Measurements from ENCODE around the gene RAD21L1.
"Not testable (repeated sequence)": the region's sequence is repeated elsewhere in the genome, so short reads cannot be mapped to it uniquely, and the experiment has no call there.

Gene RAD21L1

DNA sequence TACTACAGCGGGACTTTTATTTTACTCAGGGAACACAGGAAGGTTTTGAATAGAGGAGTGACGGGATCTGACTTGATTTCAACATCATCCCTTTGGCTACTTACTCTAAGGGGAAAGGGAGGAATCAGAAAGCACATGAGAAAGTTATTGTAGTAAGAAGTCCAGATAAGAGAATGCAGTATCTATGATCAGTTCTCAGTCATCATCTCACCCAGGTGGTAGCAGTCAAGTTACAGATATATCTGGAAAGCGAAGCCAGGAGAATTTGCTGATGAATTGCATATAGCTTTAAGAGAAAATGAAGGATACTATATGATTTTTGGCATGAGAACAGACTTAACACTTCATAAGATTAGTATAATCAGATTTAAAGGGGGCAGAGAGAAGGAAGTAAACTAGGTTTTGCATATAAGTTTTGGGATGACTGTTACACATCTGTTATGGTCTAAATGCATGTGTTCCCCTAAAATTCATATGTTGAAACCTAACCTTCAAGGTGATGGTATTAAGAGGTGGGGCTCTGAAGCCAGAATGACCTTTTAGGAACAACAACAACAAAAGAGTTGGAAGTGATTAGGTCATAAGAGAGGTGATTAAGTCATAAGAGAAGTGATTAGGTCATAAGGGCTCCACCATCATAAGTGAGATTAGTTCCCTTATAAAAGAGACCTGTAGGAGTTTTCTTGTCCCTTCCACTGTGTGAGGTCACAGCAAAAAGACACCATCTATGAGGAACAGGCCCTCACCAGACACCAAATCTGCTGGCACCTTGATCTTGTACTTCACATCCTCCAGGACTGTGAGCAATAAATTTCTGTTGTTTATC, 6.7 kb downstream of the RAD21L1 start:
- no peak for DNase-seq

DNA sequence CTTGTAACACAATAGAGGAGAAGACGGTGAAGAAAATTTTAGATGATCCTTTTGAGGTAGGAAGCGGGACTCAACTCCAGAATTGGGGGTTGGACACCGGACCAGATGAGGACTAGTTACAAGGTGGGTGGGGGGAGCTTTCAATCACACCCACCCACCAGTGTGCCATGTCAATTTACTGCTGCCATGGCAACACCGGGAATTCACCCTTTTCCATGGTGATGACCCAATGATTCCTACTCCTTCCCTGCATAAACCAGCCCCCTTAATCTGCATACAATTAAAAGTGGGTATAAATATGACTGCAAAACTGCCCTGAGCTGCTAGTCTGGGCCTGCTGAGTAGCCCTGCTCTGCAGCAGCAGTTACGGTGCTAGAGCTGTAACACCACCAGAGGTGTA, 14.7 kb downstream of the RAD21L1 start:
- no peak for DNase-seq

DNA sequence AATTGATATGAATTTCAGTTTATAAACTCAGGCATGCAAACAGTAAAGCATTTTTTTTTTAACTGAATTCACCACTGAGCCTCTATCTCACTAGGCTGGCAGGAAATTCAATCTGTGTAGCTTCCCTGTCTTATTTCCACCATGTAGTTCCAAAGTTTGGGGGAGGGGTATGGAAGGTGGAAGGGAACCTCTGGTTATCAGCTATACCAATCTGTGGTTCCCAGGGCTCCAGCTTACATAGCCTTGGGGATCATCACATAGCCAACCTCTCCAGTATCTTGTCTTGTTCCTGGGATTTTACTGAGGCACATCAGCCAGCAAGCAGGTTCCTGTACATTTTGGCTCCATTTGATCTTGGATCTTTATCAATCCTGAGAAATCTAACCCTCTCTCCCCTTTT, 15.6 kb downstream of the RAD21L1 start:
- DNase-seq = no peak

DNA sequence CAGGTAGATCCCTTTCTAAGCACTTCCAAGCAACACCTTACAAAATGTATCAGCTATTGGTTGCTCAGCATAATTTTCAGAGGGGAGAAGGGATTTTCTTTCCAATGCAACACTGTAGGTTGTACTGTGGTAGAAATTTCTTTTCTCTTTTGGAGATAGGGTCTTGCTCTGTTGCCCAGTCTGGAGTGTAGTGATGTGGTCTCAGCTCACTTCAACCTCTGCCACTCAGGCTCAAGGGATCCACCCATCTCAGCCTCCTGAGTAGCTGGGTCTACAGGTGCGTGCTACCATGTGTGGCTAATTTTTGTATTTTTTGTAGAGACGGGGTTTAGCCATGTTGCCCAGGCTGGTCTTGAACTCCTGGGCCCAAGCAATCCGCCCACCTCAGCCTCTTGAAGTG, 16.3 kb downstream of the RAD21L1 start:
- no peak for DNase-seq

DNA sequence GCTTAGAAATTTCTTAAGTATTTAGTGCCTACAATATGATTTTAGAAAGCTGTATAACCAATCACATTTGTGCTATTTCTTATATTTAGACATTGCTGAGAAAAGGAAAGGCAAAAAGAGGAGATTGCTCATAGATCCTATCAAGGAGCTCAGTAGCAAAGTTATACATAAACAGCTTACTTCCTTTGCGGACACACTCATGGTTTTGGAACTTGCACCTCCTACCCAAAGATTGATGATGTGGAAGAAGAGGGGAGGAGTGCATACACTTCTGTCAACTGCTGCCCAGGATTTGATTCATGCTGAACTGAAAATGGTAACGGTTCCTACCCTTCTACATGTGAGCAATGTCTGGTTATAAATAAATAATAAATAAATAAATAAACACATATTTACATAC, 16.7 kb downstream of the RAD21L1 start:
- no peak for DNase-seq

DNA sequence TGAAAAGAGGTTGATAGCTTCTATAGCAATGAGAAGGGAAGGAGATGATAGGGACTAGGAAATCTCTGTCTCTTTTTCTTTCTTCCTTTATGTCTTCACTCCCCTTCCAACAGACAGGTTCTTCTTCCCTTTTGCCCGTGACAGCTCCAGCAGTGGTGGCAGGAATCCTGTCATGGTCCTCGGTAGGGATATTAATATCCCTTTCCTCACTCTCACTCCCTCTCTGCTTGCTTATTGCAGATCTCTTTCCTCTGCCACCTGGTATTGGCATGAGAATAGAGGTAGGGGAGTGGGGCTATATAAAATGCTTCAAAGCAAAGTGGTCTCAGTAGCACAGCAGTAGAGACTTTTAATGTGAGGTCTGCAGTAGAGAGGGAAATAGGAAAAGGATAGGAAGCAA, 19.7 kb downstream of the RAD21L1 start:
- DNase-seq = no peak

DNA sequence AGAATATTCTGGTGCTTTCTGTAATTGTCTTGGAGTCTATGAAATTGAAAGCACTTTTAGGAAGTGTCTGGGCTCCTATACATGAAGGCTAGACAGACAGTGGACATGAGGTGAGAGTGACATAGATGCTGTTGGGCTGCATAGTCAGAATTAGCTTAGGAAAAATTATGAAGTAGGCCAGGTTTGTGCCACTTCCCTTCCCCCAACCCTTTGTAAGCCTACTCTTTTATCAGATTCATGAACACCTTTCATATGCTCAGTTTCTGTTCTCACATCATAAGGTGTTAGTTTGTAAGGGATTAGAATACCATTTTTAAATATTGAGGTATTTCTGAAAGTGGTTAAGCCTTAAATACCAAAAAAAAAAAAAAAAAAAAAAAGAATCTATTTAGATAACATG, 21.8 kb downstream of the RAD21L1 start:
- DNase-seq = no peak

DNA sequence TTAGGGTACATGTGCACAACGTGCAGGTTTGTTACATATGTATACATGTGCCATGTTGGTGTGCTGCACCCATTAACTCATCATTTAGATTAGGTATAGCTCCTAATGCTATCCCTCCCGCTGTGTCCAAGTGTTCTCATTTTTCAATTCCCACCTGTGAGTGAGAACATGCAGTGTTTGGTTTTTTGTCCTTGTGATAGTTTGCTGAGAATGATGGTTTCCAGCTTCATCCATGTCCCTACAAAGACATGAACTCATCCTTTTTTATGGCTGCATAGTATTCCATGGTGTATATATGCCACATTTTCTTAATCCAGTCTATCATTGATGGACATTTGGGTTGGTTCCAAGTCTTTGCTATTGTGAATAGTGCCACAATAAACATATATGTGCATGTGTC, 24.4 kb downstream of the RAD21L1 start:
- DNase-seq = not testable (repeated sequence)

DNA sequence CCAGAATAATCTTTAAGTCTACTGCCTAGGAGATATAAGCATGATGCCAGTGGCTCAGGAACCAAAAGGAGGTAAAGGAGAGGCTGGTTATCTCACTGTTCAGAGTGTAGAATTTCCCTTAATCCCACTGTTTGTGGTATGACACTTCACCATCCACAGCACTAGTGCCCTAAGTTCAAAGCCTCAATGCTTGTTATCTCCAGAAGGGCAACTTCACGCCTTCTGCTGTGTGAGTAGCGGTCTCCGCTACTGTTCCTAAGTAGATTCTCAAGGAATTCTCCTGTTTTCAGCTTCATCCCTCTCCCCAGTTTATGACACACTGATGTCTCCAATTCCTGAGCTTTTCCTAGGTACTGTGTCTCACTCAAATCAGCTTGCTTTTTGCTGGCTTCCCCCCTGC, 26.6 kb downstream of the RAD21L1 start:
- DNase-seq = no peak

DNA sequence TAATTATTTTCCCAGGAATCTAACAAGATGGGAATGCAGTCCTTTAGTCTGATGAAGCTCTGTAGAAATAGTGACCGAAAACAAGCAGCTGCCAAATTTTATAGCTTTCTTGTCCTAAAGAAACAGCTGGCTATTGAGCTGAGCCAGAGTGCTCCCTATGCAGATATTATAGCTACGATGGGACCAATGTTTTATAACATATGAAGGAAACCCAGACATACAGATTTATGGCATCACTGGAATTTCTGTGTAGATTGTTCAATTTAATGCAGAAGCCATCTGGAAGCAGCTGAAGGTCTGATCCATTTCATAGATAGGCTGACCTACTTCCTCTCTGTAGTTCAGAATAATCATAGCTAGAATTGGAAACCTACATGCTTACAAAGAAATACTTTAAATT, 28.4 kb downstream of the RAD21L1 start:
- no peak for DNase-seq

DNA sequence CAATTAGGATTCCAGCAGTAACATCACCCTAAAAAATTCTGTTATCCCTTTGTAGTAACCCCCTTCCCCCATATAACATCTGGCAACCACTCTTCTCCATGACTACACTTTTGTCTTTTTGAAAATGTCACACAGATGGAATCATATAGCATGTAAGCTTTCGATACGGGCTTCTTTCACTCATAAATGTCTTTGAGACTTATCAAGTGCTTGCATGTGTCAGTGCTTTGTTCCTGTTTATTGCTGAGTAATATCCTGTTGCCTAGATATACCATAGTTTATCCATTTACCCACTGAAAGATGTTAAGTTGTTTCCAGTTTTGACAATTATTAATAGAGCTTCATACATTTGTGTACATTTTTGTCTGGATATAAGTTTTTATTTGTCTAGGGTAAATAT, 29.8 kb downstream of the RAD21L1 start:
- DNase-seq = no peak

DNA sequence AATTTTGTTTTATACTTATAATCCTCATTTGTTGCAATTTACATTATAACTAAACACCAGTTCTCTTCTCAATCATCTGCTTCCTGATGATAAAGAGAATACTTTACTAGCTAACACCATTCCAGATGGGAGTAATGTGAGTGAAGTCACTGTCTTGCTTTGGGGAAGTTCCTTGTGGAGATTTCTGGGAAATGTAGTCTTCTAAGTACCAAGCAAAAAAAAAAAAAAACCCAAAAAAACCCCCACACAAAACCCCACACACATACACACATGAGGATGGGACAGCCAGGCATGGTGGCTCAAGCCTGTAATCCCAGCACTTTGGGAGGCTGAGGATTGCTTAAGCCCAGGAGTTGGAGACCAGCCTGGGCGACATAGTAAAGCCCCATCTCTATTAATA, 38.0 kb downstream of the RAD21L1 start:
- DNase-seq = no peak

DNA sequence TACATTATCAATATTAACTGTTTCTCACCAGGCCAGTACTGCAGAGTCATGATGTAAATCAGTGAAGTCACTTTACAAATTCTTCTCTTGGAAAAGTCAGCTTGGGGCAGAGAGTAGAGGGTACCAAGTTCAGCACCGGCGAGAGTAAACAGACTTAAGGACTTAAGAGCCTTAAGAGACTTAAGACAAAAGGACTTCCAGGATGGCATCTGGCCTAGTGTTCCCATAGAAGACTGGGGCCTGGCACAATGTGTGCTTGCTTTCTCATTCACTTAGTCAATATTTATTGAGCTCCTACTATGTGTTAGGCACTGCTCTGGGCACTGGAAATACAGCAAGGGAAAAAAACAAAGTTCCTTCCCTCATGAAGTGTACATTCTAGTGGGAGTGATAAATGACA, 38.9 kb downstream of the RAD21L1 start:
- DNase-seq = no peak

DNA sequence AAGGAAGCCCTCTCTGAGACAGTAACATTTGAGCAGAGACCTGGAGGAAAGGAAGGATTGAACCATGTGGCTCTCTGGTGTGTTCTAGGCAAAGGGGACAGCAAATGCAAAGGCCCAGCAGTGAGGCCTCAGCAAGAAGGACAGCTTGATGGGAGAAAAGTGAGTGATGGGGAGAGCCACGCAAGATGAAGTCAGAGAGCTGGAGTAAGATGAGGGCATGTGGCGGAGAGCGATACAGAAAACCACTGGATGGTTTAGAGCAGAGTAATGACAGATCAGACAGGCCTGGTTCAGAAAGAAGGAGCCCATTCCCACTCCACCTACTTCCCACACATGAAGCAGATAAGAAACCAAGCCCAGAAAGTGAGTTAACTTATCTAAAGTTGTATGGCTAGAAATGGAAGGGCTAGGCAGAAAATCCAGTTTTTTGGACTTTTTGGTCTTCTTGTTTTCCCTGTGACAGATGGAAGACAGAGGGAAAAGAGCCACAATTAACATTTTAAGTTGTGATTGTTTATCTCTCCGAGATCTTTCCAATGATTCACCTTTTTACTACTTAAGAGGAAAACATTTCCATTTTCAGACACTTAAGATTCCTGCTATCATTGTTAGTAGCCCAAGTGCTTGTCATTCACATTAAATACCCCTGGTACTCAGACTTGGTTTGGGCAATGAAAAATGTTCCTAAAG, 39.5 kb downstream of the RAD21L1 start:
- DNase-seq = no peak

DNA sequence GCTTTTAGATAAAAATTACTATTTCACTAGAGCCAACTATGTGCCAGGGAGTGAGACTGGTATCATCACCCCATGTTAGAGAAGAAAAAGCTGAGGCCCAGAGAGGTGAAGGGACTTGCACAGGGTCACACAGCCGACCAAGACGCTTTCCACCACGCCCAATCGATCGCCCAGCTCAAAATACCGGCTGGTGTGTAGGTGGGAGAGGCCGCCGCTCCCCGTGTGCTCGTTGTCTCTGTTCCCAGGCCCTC, 40.0 kb downstream of the RAD21L1 start:
- DNase-seq = no peak

DNA sequence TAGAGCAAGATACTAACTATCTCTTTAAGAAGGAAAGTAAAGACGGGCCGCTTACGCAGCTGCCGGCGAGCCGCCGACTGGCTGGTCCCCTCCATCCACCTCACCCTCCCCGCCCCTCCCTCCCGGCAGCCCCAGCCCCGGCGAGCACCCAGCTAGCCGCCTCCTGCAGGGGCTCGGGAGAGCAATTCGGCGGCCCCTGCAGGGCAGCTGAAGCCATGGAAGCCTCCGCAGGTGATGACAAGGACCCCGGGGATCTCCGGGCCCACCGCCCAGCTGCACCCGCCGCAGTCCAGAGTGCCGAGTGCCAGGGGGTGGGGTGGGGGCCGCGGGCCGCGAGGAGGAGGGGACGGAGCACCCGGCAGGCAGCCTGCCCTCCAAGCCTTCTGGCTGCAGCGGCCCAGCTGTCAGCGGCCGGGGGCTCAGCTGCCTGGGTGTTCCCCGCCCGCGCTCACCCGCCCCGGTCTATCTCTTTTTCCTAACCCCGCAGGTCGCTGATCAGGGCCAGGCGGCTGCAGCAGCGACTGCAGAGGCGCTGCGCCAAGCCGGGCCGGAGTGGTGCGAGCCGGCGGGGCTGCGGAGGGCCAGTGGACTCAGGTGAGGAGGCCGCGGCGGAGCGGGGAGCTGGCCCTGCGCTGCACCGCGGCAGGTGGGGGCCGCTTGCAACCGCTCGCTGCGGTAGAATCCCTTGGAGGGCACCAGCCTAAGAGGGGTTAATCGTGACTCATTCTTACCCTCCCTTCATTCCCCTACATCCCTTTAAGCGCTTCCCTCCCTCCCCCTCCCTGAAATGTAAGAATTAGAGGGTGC, 40.5 kb downstream of the RAD21L1 start, which contains the start of gene SNPH:
Gene SNPH (plus strand): TSS at position 128 of the 807 bp plus-strand sequence. CDS start 29,946 bp downstream, outside the sequence.
- DNase-seq = peak; percentile 63

DNA sequence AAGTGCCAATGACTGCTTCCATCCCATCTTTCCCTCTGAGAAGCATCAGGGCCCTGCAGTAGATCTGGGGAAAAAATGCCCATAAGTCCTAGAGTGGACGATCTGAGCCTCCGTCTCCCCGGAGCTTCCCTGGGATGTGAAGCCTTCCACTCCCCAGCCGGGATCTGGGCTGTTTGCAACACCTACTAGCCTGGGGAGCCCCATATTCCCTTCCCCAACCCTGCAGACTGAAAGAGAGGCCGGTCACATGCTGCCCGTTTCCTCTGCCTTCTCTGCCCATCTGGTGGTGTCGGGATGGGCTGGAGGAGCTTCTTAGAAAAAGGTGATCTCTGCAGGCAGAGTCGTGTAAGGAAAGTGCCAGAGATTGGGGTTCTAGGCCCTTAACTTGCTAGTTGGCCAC, 41.3 kb downstream of the RAD21L1 start:
- DNase-seq = no peak

DNA sequence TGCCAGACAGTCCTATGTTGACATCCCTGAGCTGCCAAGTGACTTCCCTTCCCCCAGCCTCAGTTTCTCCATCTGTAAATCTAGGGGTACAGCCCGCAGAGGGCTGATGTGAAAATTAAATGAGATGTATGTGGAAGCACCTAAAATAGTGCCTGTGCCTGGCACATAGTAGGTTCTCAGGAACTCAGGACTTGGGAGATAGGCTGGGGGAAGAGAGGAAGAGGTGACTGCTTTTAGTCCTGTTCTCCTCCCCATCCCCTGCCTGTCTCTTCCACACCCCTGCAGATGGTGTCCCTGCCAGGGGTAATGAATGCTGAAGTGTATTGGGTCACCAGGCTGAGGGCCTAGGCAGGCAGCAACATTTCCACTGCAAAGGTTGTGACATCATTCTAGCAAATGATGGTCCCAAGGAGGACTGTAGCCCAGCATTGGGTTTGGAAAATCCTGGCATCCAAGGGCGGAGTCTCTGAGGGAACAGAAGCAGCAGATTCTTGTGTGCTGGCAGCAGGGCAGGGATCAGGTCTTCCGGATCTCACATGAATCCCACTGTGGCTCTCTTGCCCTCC, 42.0 kb downstream of the RAD21L1 start:
- DNase-seq = no peak

DNA sequence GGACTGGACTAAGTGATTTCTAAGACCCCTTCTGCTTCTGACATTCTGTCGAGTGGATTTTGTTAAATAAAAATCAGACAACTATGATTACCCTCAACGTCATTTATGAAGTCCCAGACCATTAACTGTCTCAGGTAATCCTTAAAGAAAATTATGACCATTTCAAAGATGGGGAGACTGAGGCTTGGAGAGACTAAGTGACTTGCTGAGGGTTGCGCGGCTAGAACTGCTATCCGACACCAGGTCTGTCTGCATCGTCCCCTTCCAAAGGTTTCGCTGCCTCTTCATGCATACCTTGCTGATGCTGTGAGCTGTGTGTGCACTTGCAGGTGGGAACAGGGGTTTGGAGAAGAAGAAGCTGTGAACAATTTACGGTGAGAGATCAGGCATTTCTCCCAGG, 43.4 kb downstream of the RAD21L1 start:
- no peak for DNase-seq

DNA sequence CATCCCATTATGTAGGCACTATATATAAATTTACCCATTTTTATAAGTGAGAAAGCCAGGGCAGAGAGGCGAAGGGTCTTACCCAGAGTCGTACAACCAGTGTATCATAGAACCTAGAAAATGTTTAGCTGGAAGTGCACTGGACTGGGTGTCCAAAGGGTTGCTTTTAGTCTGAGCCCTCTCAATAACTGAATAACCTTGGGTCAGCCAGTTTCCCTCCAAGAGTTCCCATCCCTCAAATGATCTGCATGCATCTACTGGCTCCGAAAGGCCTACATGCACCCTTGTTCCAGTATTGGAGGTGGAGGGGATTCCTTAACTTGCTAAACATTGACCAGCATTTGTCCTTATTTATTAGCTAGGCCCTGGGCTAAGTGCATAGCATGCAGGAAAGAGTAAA, 44.0 kb downstream of the RAD21L1 start:
- no peak for DNase-seq

DNA sequence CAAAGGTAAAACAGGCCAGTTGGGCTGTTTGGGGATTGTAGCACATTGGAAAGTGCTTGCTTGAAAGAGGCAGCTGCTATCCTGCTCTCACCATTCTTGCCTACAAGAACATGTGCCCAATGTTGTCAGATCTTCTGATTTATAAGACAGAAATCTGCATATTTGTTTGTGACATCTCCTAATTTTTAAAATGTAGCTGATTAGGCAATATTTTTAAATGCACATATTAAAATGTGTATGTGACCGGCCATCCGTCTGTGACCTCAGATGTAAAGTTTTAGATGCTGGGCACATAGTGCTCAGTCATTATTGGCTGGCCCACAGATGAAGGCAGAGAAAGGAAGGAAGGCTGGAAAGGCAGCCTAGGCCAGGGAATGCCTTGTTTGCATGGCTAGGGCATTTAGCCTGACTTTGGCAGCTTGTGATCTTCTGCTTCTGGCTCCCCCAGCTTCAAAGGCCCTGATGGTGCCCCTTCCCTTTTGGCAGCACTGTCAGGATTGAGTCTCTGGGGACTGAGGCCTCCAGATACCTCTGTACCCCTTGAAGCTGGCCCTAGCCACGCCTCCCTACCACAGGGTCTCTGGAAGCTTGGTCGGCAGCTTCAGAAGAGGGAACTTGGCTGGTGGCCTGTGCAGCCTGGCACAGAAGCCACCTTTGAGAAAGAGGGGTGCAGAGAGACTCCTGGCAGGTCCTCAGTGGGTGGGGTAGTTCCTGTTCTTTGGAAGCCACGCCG, 46.7 kb downstream of the RAD21L1 start:
- DNase-seq = no peak

DNA sequence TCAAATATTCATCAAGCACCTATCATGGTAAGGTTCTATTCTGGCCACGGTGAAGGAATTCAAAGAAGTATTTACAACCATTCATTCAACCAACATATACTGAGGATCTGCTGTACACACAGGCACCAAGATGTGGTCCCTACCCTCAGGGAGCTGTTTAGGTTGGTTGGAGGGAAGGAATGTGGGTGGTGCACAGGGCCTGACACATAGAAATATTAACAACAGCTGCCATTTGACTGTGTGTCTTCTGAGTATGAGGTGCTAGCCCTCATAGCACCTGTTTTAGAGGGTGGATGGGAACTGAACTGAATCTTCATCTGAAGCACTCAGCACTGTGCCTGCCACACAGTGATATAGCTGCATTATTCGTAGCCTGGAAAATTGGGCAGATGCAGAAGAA, 47.5 kb downstream of the RAD21L1 start:
- DNase-seq = no peak
